Common myeloid progenitor, CD34-positive (primary cell): ENCODE results near the gene DKK1.

ENCODE experiments used
- CTCF ChIA-PET: fragments of 350-600 bp; sonication (Branson Sonifier 250); formaldehyde crosslinking; loops from one replicate; lab custom pipeline; 2021; ENCODE audit warnings: antibody characterized with exemption; lab: Charles Lee
- POLR2A ChIA-PET: fragments of 350-600 bp; sonication (Branson Sonifier 250); formaldehyde crosslinking; loops from one replicate; lab custom pipeline; 2021; ENCODE audit warnings: antibody characterized with exemption; lab: Charles Lee
- DNase-seq, 3 donors: peaks; one replicate each; pipeline versions ENCODE4 v3.0.0 to v3.0.0-alpha.2; 2013
- H3K27ac ChIP-seq, 2 experiments: 1 replicate in 1 of 2; 2 replicates in 1 of 2; pipeline ENCODE4 v1.7.0; 2013; ENCODE audit warnings: inconsistent platforms in 2 of 2, low read length in 2 of 2, mild to moderate bottlenecking in 2 of 2, low read depth in 1 of 2, moderate library complexity in 1 of 2; ENCODE audit not compliant: severe bottlenecking in 2 of 2, insufficient read depth in 1 of 2, poor library complexity in 1 of 2
- H3K27me3 ChIP-seq, 5 experiments: replicated peaks in 2 of 5; 1 replicate in 3 of 5; 2 replicates in 2 of 5; pipeline versions ENCODE4 v1.6.1 to v1.7.0; 2013; ENCODE audit warnings: low read length in 4 of 5, mild to moderate bottlenecking in 2 of 5, moderate library complexity in 2 of 5, inconsistent platforms in 1 of 5; ENCODE audit not compliant: insufficient read depth in 5 of 5, control insufficient read depth in 4 of 5
- H3K36me3 ChIP-seq, 4 experiments: 1 replicate in 2 of 4; 2 replicates in 2 of 4; pipeline versions ENCODE4 v1.6.1 to v1.7.0; 2013; ENCODE audit warnings: low read length in 3 of 4, control low read depth in 1 of 4, mild to moderate bottlenecking in 1 of 4; ENCODE audit not compliant: control insufficient read depth in 4 of 4, insufficient read depth in 4 of 4
- H3K4me1 ChIP-seq, 4 experiments: 1 replicate in 3 of 4; 2 replicates in 1 of 4; pipeline versions ENCODE4 v1.6.1 to v1.7.1; 2013; ENCODE audit warnings: low read length in 3 of 4, mild to moderate bottlenecking in 3 of 4, control low read depth in 1 of 4, inconsistent platforms in 1 of 4, moderate library complexity in 1 of 4; ENCODE audit not compliant: control insufficient read depth in 4 of 4, insufficient read depth in 4 of 4; ENCODE audit errors: control extremely low read depth in 1 of 4
- H3K4me3 ChIP-seq, 7 experiments: 1 replicate in 4 of 7; 2 replicates in 3 of 7; pipeline versions ENCODE4 v1.5.1 to v1.7.0; 2013; ENCODE audit warnings: mild to moderate bottlenecking in 7 of 7, low read length in 6 of 7, moderate library complexity in 6 of 7, inconsistent platforms in 2 of 7, low read depth in 2 of 7, control low read depth in 1 of 7; ENCODE audit not compliant: insufficient read depth in 4 of 7, control insufficient read depth in 1 of 7; ENCODE audit errors: extremely low read depth in 1 of 7
- H3K9me3 ChIP-seq, 5 experiments: 1 replicate in 4 of 5; 2 replicates in 1 of 5; pipeline versions ENCODE4 v1.6.1 to v1.7.1; 2013; ENCODE audit warnings: low read length in 4 of 5, mild to moderate bottlenecking in 2 of 5, inconsistent platforms in 1 of 5, low read depth in 1 of 5, moderate library complexity in 1 of 5; ENCODE audit not compliant: control insufficient read depth in 4 of 5, insufficient read depth in 2 of 5; ENCODE audit errors: control extremely low read depth in 1 of 5
- WGBS: methylation state at CpG from one replicate; pipeline ENCODE4 v1.1.5; 2013; ENCODE audit not compliant: insufficient coverage; 5-methylcytosine and 5-hydroxymethylcytosine counted together

Gene DKK1

DNA sequence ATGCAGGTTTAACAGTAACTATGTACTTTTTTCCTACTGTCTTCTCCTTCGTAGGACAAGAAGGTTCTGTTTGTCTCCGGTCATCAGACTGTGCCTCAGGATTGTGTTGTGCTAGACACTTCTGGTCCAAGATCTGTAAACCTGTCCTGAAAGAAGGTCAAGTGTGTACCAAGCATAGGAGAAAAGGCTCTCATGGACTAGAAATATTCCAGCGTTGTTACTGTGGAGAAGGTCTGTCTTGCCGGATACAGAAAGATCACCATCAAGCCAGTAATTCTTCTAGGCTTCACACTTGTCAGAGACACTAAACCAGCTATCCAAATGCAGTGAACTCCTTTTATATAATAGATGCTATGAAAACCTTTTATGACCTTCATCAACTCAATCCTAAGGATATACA, 2.4 kb downstream of the DKK1 start:
- POLR2A ChIA-PET: no interaction called here
- no peaks in the 10 kb centered on the region for H3K9me3 ChIP-seq
- H3K4me1 ChIP-seq: peaks cover 4 to 22% (median 18%) of the 10 kb centered on the region in 4 experiments
- peaks cover 7 to 47% (median 29%) of the 10 kb centered on the region in 5 experiments for H3K27me3 ChIP-seq
- no peak overlapping the region for H3K4me3 ChIP-seq
- no peak for DNase-seq
- CTCF ChIA-PET: interaction anchor here (1.0 to 2.0 kb wide), 5 partner anchors 8 to 172 kb away, joined by 3 to 6 read pairs (median 4); no protein-coding TSS in a partner anchor
- H3K36me3 ChIP-seq: no peaks in the 10 kb centered on the region
- no peak overlapping the region for H3K27ac ChIP-seq
- 96% methylated on average over 3 of the region's 4 CpGs for WGBS

DNA sequence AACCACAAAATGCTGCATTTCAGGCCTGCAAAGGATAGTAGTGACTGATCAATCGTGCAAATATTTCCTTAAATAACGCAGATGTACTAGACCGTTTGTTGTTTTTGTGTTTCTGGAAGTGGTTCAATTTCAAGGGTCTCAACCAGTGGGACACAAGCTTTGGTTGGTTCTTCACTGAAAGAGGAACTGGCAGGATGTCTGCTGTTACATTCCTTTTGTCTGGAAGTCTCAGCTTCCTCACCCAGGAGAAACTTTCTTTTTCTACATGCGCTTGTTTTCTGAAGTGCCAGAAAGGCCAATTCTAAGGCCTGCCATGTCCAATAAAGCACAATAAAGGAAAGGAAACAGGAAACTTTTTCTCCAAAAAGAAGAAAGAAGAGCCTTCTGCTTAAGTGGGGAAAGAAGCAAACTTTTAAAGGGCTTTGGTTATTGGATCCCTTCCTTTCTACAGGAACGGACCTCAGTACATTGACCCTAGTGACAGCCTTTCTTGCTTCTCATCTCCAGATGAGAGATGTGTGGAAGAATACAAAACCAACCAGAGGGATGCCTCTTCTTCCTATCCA, 4.1 kb downstream of the DKK1 start:
- WGBS: 90% methylated on average over 2 of the region's 5 CpGs
- no peak for DNase-seq
- peaks cover 4 to 19% (median 17%) of the 10 kb centered on the region in 4 experiments for H3K4me1 ChIP-seq
- H3K9me3 ChIP-seq: no peaks in the 10 kb centered on the region
- no peak overlapping the region for H3K4me3 ChIP-seq
- no peak overlapping the region for H3K27ac ChIP-seq
- H3K27me3 ChIP-seq: peaks cover 2 to 36% (median 24%) of the 10 kb centered on the region in 5 experiments
- H3K36me3 ChIP-seq: no peaks in the 10 kb centered on the region
- ChIA-PET CTCF (interaction anchor here (1.2 kb wide), 1 partner anchor 10 kb away, joined by 5 read pairs; no protein-coding TSS in a partner anchor), POLR2A (no interaction called here)

DNA sequence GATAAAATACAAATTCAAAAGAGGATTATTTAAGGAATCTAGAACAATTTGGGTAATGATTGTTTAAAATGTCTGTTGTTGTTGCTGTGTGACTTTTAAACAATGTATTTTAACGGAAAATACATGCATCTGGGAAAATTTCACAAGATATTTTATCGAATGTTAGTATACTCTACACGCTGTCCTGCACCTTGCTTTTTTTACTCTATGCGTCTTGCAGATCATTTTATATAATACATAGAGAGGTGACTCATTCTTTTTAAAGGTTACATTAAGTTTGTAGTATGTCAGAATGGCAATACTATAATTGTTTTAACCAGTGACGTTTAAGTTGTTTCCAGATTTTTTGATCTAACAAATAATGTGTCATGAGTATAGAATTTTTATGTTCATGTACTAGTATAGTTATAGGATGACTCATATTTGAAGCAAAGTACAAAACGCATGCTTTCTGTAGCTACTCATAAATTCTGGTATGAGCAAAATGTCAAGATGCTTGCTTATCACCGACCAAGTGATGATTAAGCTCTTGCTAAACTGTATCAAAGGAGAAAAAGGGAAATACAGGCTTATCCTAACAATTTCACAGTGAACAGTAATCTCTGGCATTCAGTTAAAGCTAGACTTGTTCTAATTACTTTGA, 4.9 kb downstream of the DKK1 start:
- peak in 2 of 3 donors; percentile 12 to 33 for DNase-seq
- WGBS: 89% methylated on average over 1 of the region's 7 CpGs
- Histone ChIP-seq H3K27me3 (peaks cover 0 to 29% (median 18%) of the 10 kb centered on the region in 5 experiments), H3K27ac (no peak overlapping the region), H3K9me3 (no peaks in the 10 kb centered on the region), H3K4me1 (peaks cover 0 to 12% (median 10%) of the 10 kb centered on the region in 4 experiments), H3K4me3 (no peak overlapping the region), H3K36me3 (no peaks in the 10 kb centered on the region)
- POLR2A ChIA-PET: no interaction called here
- CTCF ChIA-PET: interaction anchor here (0.5 to 1.2 kb wide), 3 partner anchors 11 to 462 kb away, joined by 3 to 5 read pairs (median 4); no protein-coding TSS in a partner anchor

DNA sequence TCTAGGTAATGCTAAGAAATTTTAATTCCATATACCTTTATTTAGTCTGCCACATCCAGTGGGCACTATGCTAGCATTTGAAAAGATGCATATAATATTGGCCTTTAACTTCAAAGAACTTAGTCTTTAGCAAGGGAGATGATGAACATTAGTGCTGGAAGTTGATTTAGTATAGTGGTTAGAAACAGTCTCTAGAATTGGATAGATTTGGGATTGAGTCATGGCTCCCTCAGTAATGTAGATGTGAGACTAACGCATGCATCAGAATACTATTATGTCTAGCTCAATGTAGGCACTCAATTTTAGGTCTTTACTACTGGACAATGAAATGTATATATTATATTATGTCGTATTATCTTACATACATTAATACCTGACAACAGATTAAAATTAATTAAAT, 5.8 kb downstream of the DKK1 start:
- Histone ChIP-seq H3K36me3 (no peaks in the 10 kb centered on the region), H3K27ac (no peak overlapping the region), H3K4me3 (no peak overlapping the region), H3K9me3 (no peaks in the 10 kb centered on the region), H3K4me1 (peaks cover 0 to 2% (median under 1%) of the 10 kb centered on the region in 4 experiments), H3K27me3 (peaks cover 0 to 20% (median 9%) of the 10 kb centered on the region in 5 experiments)
- no CpG with 5 or more reads among the region's 2 CpGs for WGBS
- DNase-seq: no peak
- ChIA-PET CTCF (interaction anchor here (0.5 to 1.1 kb wide), 3 partner anchors 14 to 461 kb away, joined by 3 to 4 read pairs (median 3); no protein-coding TSS in a partner anchor), POLR2A (no interaction called here)

DNA sequence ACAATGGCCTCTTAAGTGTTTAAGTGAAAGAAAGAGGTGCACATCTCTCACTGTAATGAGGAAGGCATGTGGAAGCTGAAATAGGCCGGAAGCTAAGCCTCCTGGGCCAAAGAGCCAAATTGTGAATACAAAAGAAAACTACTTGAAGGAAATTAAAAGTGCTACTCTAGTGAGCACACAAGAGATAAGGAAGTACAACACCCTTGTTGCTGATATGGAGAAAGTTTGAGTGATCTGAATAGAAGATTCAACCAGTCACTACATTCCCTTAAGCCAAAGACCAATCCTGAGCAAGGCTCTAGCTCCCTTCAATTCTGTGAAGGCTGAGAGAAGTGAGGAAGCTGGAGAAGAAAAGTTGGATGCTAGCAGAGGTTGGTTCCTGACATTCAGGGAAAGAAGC, 8.2 kb downstream of the DKK1 start:
- CTCF ChIA-PET: interaction anchor here (1.2 to 1.3 kb wide), 2 partner anchors 15 to 16 kb away, joined by 3 read pairs; no protein-coding TSS in a partner anchor
- Histone ChIP-seq H3K9me3 (no peaks in the 10 kb centered on the region), H3K27ac (no peak overlapping the region), H3K4me3 (no peak overlapping the region), H3K4me1 (no peaks in the 10 kb centered on the region), H3K36me3 (no peaks in the 10 kb centered on the region), H3K27me3 (peaks cover 0 to under 1% (median 0%) of the 10 kb centered on the region in 5 experiments)
- POLR2A ChIA-PET: no interaction called here
- no peak for DNase-seq
- no CpG with 5 or more reads among the region's 1 CpG for WGBS

DNA sequence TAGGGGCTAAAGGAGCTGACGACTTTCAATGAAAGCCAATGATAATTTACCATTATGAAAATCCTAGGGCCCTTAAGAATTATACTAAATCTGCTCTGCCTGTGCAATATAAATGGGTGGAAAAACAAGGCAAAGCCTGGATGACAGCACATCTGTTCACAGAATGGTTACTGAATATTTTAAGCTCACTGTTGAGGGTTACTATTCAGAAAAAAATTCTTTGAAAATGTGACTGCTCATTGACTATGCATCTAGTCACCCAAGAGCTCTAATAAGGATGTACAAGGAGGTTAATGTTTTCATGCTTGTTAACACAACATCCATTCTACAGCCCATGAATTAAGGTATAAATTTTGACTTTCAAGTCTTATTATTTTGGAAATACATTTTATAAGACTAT, 8.9 kb downstream of the DKK1 start:
- Histone ChIP-seq H3K4me3 (no peak overlapping the region), H3K27me3 (no peaks in the 10 kb centered on the region), H3K9me3 (no peaks in the 10 kb centered on the region), H3K27ac (no peak overlapping the region), H3K4me1 (no peaks in the 10 kb centered on the region), H3K36me3 (no peaks in the 10 kb centered on the region)
- CTCF ChIA-PET: interaction anchor here (1.2 to 1.3 kb wide), 2 partner anchors 16 to 17 kb away, joined by 3 read pairs; no protein-coding TSS in a partner anchor
- WGBS: 89% methylated on average over 1 of the region's 1 CpG
- POLR2A ChIA-PET: no interaction called here
- DNase-seq: no peak

DNA sequence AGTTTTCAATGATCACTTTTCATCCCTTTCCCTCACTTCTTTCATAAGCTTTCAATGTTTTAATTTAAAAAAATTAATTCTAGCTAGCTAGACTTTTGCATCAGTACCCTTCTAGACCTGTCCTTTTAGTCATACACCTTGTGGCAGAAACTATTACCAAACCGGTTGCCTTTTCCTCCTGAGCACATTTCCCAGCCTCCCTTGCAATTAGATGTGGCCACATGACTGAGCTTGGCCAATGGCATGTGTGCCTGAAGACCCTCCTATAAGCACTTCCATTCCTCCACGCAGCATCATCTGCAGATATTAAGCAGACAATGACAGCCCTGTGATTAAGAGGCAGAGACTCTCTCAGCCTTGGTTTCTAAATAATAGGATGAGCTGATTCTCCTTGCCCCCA, 12.3 kb downstream of the DKK1 start:
- no peaks in the 10 kb centered on the region for H3K27me3 ChIP-seq
- WGBS: 88% methylated on average over 2 of the region's 2 CpGs
- no peak for DNase-seq
- H3K4me1 ChIP-seq: no peaks in the 10 kb centered on the region
- H3K9me3 ChIP-seq: no peaks in the 10 kb centered on the region
- H3K36me3 ChIP-seq: no peaks in the 10 kb centered on the region
- ChIA-PET CTCF (interaction anchor here (2.1 kb wide), 1 partner anchor 10 kb away, joined by 6 read pairs; no protein-coding TSS in a partner anchor), POLR2A (no interaction called here)
- H3K4me3 ChIP-seq: no peak overlapping the region
- H3K27ac ChIP-seq: no peak overlapping the region
